HG02678 (cell line): Measurements from ENCODE around the gene PFDN2.
"Not testable (repeated sequence)": the region's sequence is repeated elsewhere in the genome, so short reads cannot be mapped to it uniquely, and the experiment has no call there.

Source experiments
- ATAC-seq: cut with Tn5 transposase; IDR thresholded peaks from one replicate; pipeline ENCODE4 v1.9.1; 2021; ENCODE audit warnings: mild to moderate bottlenecking, moderate library complexity; ENCODE audit not compliant: unreplicated experiment

The PFDN2 gene

GRCh38 chr1:161082996-161083747 is 34.7 kb downstream of the PFDN2 start:
- ATAC-seq: no peak

- no peak for ATAC-seq
Measured at GRCh38 chr1:161082483-161082882, 35.4 kb downstream of the PFDN2 start.

- ATAC-seq: no peak
Measured at GRCh38 chr1:161081519-161081918, 36.3 kb downstream of the PFDN2 start.

GRCh38 chr1:161080441-161081405 is 37.1 kb downstream of the PFDN2 start:
- no peak for ATAC-seq

GRCh38 chr1:161079436-161080110 is 38.3 kb downstream of the PFDN2 start:
- no peak for ATAC-seq

GRCh38 chr1:161077426-161077825 is 40.4 kb downstream of the PFDN2 start:
- ATAC-seq: no peak

- no peak for ATAC-seq
Measured at GRCh38 chr1:161076410-161076809, 41.4 kb downstream of the PFDN2 start.

GRCh38 chr1:161074676-161075368 is 43.0 kb downstream of the PFDN2 start:
- no peak for ATAC-seq

GRCh38 chr1:161073474-161074121 is 44.2 kb downstream of the PFDN2 start:
- no peak for ATAC-seq

GRCh38 chr1:161072751-161073449 is 44.9 kb downstream of the PFDN2 start:
- no peak for ATAC-seq

- no peak for ATAC-seq
Measured at GRCh38 chr1:161071886-161072371, 45.9 kb downstream of the PFDN2 start.

- ATAC-seq: no peak
Measured at GRCh38 chr1:161070761-161071160, 47.1 kb downstream of the PFDN2 start.

GRCh38 chr1:161069731-161070270 is 48.0 kb downstream of the PFDN2 start, which contains the start of gene ARHGAP30:
Gene ARHGAP30, minus strand, starts transcription at chr1:161069891. Its CDS starts 267 bp downstream, at chr1:161069624.
- peak; percentile 88 for ATAC-seq

- ATAC-seq: no peak
Measured at GRCh38 chr1:161069241-161069640, 48.6 kb downstream of the PFDN2 start.

GRCh38 chr1:161068306-161069234 is 49.3 kb downstream of the PFDN2 start:
- peak; percentile 60 for ATAC-seq

GRCh38 chr1:161066694-161067093 is 51.1 kb downstream of the PFDN2 start:
- no peak for ATAC-seq

GRCh38 chr1:161065681-161066080 is 52.2 kb downstream of the PFDN2 start:
- ATAC-seq: not testable (repeated sequence)

GRCh38 chr1:161063936-161064335 is 53.9 kb downstream of the PFDN2 start:
- ATAC-seq: not testable (repeated sequence)
